GM21447 (cell line): ENCODE measurements around the gene NGEF.
"Not testable (repeated sequence)": the region's sequence is repeated elsewhere in the genome, so short reads cannot be mapped to it uniquely, and the experiment has no call there.

Source experiments
- ATAC-seq: cut with Tn5 transposase; IDR thresholded peaks from one replicate; pipeline ENCODE4 v1.9.1; 2021; ENCODE audit not compliant: unreplicated experiment

Gene NGEF

GRCh38 chr2:232874677-232875223 lies 138.3 kb downstream of the NGEF start:
- ATAC-seq: no peak

- ATAC-seq: no peak
These were observed 139.0 kb downstream of the NGEF start for GRCh38 chr2:232873909-232874641.

- no peak for ATAC-seq
These were observed 139.7 kb downstream of the NGEF start for GRCh38 chr2:232873292-232873908.

GRCh38 chr2:232872826-232873225 lies 140.2 kb downstream of the NGEF start:
- ATAC-seq: no peak

- ATAC-seq: no peak
These were observed 141.0 kb downstream of the NGEF start for GRCh38 chr2:232871835-232872736.

DNA sequence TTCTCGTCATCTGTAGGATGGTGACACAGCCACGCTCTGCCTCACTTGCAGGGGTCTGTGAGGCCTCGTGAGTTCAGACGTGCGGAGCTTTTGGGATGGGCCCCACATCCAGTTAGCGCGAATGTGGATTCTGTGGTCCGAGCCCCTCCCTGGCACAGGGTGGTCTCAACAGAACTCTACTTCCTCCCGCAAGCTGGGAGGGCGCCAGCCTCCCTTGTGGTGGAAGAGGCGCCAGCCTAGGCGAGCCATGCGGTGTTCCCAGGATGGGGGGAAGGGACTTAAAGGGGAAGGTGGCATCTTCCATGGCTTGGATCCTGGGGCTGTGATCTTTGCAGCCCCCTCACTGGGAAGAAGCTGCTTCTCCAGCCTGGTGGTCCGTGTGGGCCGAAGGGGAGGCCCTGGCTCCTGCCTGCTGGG lies 141.6 kb downstream of the NGEF start:
- no peak for ATAC-seq

DNA sequence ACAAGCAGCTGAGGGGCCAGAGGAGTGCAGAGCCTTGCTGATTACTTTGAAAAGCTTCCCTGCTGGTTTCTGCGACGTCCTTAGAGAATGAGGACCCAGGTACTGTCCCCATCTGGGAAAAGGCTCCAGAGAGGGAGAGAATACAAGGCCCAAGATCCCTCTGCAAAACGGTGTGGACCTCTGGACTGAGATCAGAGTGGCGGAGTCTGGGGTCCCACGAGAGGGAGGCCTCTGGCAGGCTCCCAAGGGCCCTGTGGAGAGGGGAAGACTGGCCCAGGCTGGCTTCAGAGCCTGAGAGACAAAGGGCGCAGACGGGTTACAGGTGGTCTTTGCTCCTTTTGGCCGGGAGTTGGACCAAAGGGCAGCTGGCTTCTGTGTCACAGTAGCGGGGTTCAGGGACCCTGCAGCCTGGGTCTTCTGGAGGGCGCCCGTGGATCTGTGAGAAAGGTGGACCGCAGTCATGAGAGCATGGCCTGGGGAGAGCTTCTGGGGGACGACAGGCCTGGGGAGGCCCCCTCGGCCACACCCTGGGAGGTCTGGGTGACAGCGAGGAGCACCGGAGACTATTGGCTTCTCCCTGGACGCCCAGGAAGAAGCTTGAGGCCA lies 142.2 kb downstream of the NGEF start:
- no peak for ATAC-seq

GRCh38 chr2:232870018-232870765 lies 142.9 kb downstream of the NGEF start, which contains the start of gene SNORC:
SNORC (plus strand) TSS chr2:232870264; CDS start chr2:232870342, 78 bp downstream.
- ATAC-seq: no peak

DNA sequence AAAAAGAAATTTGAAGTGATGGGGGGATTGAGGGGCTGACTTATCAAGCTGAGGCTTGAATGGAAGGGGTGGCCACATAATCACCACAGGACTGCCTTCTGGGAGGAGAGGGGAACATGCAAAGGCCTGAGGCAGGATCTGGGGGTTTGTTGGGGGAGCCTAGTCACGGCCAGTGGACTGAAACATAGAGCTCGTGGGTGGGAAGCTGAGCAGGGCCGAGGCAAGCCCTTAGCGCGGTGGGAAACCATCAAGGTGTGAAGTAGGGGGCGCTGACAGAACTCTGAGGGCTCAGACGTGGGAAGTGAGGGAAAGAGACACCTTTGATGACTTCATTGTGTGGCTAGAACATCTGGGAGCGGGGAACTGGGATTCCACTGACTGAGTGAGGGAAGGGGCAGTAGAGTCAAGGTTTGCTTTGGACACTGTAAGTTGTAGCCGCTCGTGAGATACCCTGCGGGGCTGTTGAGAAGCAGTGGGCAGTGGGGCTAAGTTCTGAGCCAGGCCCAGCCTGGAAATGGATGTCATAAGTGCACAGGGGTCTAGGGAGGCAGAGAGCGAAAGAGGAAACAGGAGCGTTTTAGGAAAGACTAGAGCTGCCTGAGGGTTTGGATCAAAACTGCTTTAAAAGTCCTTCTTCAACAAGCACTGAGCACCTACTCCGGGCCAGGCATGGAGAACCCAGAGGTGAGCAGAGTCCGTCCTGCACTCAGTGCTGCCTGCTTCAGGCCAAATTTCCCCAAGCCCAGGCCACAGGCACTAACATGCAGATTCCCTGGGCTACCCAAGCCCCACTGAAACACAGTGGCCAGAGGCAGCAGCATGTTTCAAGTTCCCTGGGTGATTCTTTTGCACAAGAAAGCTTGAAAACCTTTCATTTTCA lies 143.7 kb downstream of the NGEF start:
- no peak for ATAC-seq

DNA sequence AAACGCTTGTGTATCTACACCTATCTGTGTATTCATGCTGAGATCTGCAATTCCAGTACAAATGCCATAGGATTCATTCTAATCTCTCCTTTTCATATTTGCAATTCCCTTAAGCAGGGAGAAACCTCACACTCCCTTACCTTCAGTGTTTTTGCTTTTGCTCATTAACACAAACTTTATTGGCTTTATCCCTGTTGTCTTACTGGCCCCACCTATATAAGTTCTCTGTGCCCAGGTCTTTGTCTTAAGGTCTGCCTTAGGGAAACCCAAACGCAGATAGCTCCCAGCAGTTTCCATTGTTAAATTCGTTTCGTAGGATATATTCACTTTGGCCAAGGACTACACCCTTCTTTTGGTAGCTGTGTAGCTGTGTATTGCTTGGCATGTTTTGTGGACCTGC lies 147.0 kb downstream of the NGEF start:
- ATAC-seq: no peak

DNA sequence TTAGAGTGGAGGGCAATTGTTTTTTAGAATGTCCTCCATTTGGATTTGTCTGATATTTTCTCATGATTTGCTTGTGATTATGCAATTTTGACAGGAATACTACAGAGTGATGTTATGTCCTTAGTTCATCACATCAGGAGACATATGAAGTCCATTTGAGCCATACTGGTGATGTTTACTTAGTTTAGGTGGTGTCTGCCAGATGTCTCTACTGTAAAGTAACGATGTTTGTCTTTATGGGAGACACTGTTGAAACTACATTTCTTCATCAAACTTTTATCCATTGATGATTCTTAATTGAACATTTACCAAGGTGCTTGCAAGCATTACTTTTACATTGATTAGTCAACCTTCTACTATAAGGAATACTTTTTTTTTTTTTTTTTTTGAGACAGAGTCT lies 147.9 kb downstream of the NGEF start:
- no peak for ATAC-seq

DNA sequence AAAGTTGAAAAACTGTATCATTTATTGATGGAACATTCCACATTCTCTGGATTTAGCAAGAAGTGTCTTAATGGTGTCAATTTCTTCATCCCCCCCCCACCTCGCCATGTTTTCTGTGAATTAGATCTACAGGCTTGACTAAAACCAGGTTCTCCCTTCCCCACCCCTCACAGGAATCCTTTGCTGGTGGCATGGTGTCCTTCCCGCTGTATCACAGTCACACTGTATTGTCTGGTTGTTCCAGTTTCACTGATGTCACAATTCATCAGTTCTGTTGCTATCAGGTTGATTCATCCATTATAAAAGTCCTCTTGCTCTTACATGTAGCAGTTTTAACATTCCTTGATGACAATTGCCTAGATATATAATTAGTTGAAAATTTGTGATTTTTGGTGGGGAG lies 149.1 kb downstream of the NGEF start:
- ATAC-seq: no peak

DNA sequence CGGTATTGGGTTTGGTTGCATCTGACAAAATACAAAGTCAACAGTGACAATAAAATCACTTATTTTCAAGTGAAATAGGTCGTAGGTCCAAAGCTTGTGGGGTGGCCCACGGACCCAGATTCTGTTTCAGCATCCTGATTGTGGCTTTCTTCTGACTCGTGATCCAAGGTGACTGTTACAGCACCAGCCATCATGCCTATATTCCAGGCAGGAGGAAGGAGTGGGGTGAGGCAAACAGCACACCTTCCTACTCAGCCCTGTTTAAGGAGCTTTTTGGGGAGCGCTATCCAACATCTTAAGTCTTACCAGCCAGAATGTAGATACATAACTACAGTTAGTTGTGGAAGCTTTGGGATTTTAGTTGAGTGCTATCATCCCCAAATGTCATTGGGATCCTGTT lies 151.7 kb downstream of the NGEF start:
- ATAC-seq: no peak

DNA sequence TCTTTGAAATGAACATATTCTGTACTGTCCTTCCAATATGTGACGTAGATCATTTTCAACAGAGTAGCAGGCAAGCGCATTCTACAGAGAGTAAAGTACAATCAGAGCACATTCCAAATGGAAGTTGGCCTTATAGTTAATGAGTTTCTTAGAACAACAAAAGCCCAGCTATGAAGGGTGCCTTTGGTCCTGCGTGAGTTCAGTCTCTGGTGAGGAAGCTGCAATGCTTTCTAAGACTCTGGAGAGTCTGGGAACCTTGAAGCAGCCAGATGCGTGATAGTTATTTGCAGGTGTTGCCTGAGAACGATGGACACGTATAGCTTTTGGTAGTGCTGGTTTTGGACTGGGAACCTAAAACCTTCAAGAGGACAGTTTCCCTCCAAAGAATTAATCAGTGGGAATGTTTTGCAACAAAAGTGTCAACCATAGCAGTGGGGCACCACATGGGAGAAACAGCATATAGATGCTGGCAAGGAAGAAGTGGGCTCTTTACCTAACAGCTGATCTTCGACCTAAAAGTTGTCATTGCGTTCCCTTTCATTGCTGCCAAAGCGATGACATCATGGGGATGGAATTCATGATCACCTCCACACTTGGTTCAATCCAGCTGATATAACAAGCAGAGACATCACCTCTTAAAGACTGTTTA lies 152.3 kb downstream of the NGEF start:
- no peak for ATAC-seq

GRCh38 chr2:232859385-232859916 lies 153.6 kb downstream of the NGEF start:
- ATAC-seq: no peak

DNA sequence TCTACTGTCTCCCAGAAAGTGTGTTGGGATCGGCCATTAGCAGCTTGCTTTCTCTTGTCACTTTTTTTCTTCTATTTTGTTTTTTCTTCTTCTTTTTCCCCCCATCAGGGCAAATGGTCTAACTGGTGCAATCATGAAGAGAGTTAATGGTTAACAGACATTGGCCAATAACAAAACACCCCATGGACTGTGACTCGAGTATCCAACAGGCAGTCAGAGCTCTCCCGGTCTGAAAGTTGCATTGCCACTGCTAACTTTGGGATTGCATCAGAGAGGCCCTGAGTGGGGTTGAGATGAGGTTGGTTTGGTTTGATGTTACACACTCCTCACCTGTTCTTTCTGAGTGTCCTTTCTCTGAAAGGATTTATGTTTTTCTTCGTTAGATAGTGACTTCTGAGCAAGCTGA lies 155.9 kb downstream of the NGEF start:
- no peak for ATAC-seq

GRCh38 chr2:232854082-232854481 lies 159.0 kb downstream of the NGEF start:
- no peak for ATAC-seq

DNA sequence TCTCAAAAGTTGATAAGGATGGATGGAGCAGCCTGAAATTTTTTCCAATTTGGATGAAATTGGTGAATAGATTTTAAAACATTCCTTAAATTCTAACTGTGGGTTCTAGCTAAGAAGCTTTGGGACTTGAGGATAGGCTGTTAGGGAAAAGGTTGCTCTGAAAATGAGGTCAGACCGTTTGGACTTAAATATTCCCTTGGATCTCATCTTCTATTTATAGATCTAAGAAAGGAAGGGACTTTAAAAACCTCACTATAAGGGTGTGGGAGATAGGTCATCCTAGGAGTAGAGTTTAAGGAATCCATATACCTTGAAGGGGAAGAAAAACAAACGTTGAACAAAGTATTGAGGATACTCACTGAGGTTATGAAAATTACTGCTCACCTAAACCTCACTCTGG lies 160.4 kb downstream of the NGEF start:
- ATAC-seq: no peak

DNA sequence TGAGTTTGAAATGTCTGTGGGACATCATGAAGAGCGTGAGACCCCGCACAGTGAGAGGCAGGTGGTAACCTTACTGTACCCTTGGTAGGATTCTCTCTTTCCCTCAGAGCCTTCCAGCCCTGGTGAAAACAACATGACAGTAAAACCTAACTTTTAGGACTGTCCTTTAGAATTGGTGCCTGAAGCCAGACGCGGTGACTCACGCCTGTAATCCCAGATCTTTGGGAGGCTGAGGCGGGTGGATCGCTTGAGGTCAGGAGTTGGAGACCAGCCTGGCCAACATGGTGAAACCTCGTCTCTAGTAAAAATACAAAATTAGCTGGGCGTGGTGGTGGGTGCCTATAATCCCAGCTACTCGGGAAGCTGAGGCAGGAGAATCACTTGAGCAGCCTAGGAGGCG lies 161.0 kb downstream of the NGEF start:
- ATAC-seq: not testable (repeated sequence)
